Muscle of leg (tissue), 16 donors: ENCODE results near the gene GSAP. TPM values are rescaled to one million over a fixed set of nuclear protein-coding genes. Genes with fewer than 3 reads are reported as not detected.
A peak's percentile ranks its signal among the peaks of the same experiment; 100 is the strongest.
"Not testable (repeated sequence)": the region's sequence is repeated elsewhere in the genome, so short reads cannot be mapped to it uniquely, and the experiment has no call there.

Experiments
- DNase-seq: peaks from one replicate; pipeline ENCODE4 v3.0.0; 2013
- H3K27ac ChIP-seq: one replicate; pipeline ENCODE4 v1.5.1; 2013; ENCODE audit warnings: mild to moderate bottlenecking, low read length, control low read depth
- H3K27me3 ChIP-seq: one replicate; pipeline ENCODE4 v1.6.1; 2013; ENCODE audit warnings: low read length; ENCODE audit not compliant: control insufficient read depth, insufficient read depth
- H3K36me3 ChIP-seq: one replicate; pipeline ENCODE4 v1.6.1; 2013; ENCODE audit warnings: low read length; ENCODE audit not compliant: control insufficient read depth, insufficient read depth
- H3K4me1 ChIP-seq: one replicate; pipeline ENCODE4 v1.6.1; 2013; ENCODE audit warnings: low read length; ENCODE audit not compliant: control insufficient read depth, insufficient read depth
- H3K4me3 ChIP-seq: one replicate; pipeline ENCODE4 v1.5.1; 2013; ENCODE audit warnings: low read length, control low read depth
- H3K9me3 ChIP-seq: replicated peaks from 2 replicates; pipeline ENCODE4 v1.6.1; 2013; ENCODE audit warnings: low read depth, low read length; ENCODE audit not compliant: control insufficient read depth
- WGBS: methylation state at CpG from one replicate; pipeline ENCODE4 v1.1.5; 2013; ENCODE audit warnings: missing lambda C conversion rate; ENCODE audit not compliant: insufficient coverage; 5-methylcytosine and 5-hydroxymethylcytosine counted together
- long read RNA-seq, 11 donors: transcript quantifications; one replicate each; lab custom pipeline, GENCODE V29; 2026
- polyA plus RNA-seq, 8 donors: library from polyadenylated mRNA; unstranded; fragments of 120-200 nt; gene quantifications; one replicate each; pipeline versions ENCODE4 v1.2.1 to v1.2.3, GENCODE V29; 2013; ENCODE audit warnings: inconsistent platforms in 1 of 8, low replicate concordance in 1 of 8; ENCODE audit not compliant: insufficient read length in 8 of 8, insufficient read depth in 1 of 8
- total RNA-seq: library from RNA; stranded (reverse); fragments of 120-200 nt; gene quantifications from one replicate; pipeline ENCODE4 v1.2.4, GENCODE V29; 2013

GSAP gene
- total RNA-seq (4.3 TPM), polyA plus RNA-seq (1 to 10 TPM; 2.3 to 5.6 (median 4.0) TPM)
- long read RNA-seq, donor 1 = 0 reads
- long read RNA-seq, donor 2, partial matches to known transcripts = 0 of 1 reads
- long read RNA-seq, donor 2, other reads (novel, unspliced or antisense) = 0 of 1 reads
- long read RNA-seq, donor 3, partial matches to known transcripts = 0 of 1 reads
- long read RNA-seq, donor 3, other reads (novel, unspliced or antisense) = 0 of 1 reads
- long read RNA-seq, donor 4 = 0 reads
- long read RNA-seq, donor 5 = 0 reads
- long read RNA-seq, donor 6 = 0 reads
- long read RNA-seq, donor 7 = 0 reads
- long read RNA-seq, donor 8, partial matches to known transcripts = 0 of 1 reads
- long read RNA-seq, donor 8, other reads (novel, unspliced or antisense) = 0 of 1 reads
- long read RNA-seq, donor 9 = 0 reads
- long read RNA-seq, donor 10, partial matches to known transcripts = 0 of 2 reads
- long read RNA-seq, donor 10, other reads (novel, unspliced or antisense) = 0 of 2 reads
- long read RNA-seq, donor 11 = 0 reads

- H3K9me3 ChIP-seq = no peaks in the 10 kb centered on the region
- H3K27me3 ChIP-seq = peaks cover 6% of the 10 kb centered on the region
- DNase-seq = peak; percentile 58
- WGBS = under 1% methylated on average over 89 of the region's 93 CpGs
- H3K4me1 ChIP-seq = peaks cover 11% of the 10 kb centered on the region
- peak within 1 kb of the TSS; percentile 66 for H3K4me3 ChIP-seq
- no peak within 1 kb of the TSS for H3K27ac ChIP-seq
- no peaks in the 10 kb centered on the region for H3K36me3 ChIP-seq
Observed at GRCh38 chr7:77415823-77416620, at the start of gene GSAP. Gene GSAP, minus strand, starts transcription at chr7:77416349. Its CDS starts 28 bp downstream, at chr7:77416321.

GRCh38 chr7:77465256-77465655, 49.1 kb upstream of the GSAP start:
- Histone ChIP-seq H3K27me3 (no peaks in the 10 kb centered on the region), H3K4me3 (no peak overlapping the region), H3K27ac (no peak overlapping the region), H3K4me1 (peaks cover 5% of the 10 kb centered on the region), H3K9me3 (no peaks in the 10 kb centered on the region), H3K36me3 (no peaks in the 10 kb centered on the region)
- WGBS = no CpG with 5 or more reads among the region's 1 CpG
- DNase-seq = no peak

- Histone ChIP-seq H3K27me3 (no peaks in the 10 kb centered on the region), H3K27ac (no peak overlapping the region), H3K4me1 (peaks cover 5% of the 10 kb centered on the region), H3K36me3 (no peaks in the 10 kb centered on the region), H3K4me3 (no peak overlapping the region), H3K9me3 (no peaks in the 10 kb centered on the region)
- DNase-seq = no peak
- WGBS = no CpG with 5 or more reads among the region's 4 CpGs
Observed at GRCh38 chr7:77464589-77464988, 48.4 kb upstream of the GSAP start.

- H3K36me3 ChIP-seq, H3K4me1 ChIP-seq, H3K27me3 ChIP-seq, H3K4me3 ChIP-seq, H3K27ac ChIP-seq, DNase-seq, H3K9me3 ChIP-seq: not testable (repeated sequence)
- 86% methylated on average over 5 of the region's 6 CpGs for WGBS
Observed at GRCh38 chr7:77463632-77464031, 47.5 kb upstream of the GSAP start.

- DNase-seq = no peak
- Histone ChIP-seq H3K4me1 (no peaks in the 10 kb centered on the region), H3K27me3 (no peaks in the 10 kb centered on the region), H3K4me3 (no peak overlapping the region), H3K27ac (no peak overlapping the region), H3K36me3 (no peaks in the 10 kb centered on the region), H3K9me3 (no peaks in the 10 kb centered on the region)
- WGBS = 92% methylated on average over 5 of the region's 6 CpGs
Observed at GRCh38 chr7:77461842-77462241, 45.7 kb upstream of the GSAP start.

GRCh38 chr7:77461246-77461645, 45.1 kb upstream of the GSAP start:
- H3K36me3 ChIP-seq = no peaks in the 10 kb centered on the region
- no peaks in the 10 kb centered on the region for H3K4me1 ChIP-seq
- H3K9me3 ChIP-seq = no peaks in the 10 kb centered on the region
- H3K27ac ChIP-seq = no peak overlapping the region
- no peak overlapping the region for H3K4me3 ChIP-seq
- H3K27me3 ChIP-seq = no peaks in the 10 kb centered on the region
- WGBS = 62% methylated on average over 3 of the region's 3 CpGs
- no peak for DNase-seq

- H3K4me1 ChIP-seq = no peaks in the 10 kb centered on the region
- H3K4me3 ChIP-seq = no peak overlapping the region
- no peaks in the 10 kb centered on the region for H3K9me3 ChIP-seq
- H3K27ac ChIP-seq = no peak overlapping the region
- whole genome bisulfite sequencing = no CpG with 5 or more reads among the region's 3 CpGs
- DNase-seq = no peak
- no peaks in the 10 kb centered on the region for H3K27me3 ChIP-seq
- no peaks in the 10 kb centered on the region for H3K36me3 ChIP-seq
Observed at GRCh38 chr7:77460057-77460486, 43.9 kb upstream of the GSAP start.

GRCh38 chr7:77459311-77459726, 43.2 kb upstream of the GSAP start:
- Histone ChIP-seq H3K4me3 (no peak overlapping the region), H3K4me1 (peaks cover 4% of the 10 kb centered on the region), H3K36me3 (no peaks in the 10 kb centered on the region), H3K9me3 (no peaks in the 10 kb centered on the region), H3K27me3 (no peaks in the 10 kb centered on the region), H3K27ac (no peak overlapping the region)
- DNase-seq = no peak
- no CpG with 5 or more reads among the region's 2 CpGs for WGBS

GRCh38 chr7:77458786-77459185, 42.6 kb upstream of the GSAP start:
- no peaks in the 10 kb centered on the region for H3K9me3 ChIP-seq
- no peak for DNase-seq
- peaks cover 4% of the 10 kb centered on the region for H3K4me1 ChIP-seq
- no peaks in the 10 kb centered on the region for H3K36me3 ChIP-seq
- no peaks in the 10 kb centered on the region for H3K27me3 ChIP-seq
- WGBS = no CpG with 5 or more reads among the region's 3 CpGs
- H3K27ac ChIP-seq = no peak overlapping the region
- H3K4me3 ChIP-seq = no peak overlapping the region

GRCh38 chr7:77457779-77458178, 41.6 kb upstream of the GSAP start:
- H3K4me1 ChIP-seq = peaks cover 7% of the 10 kb centered on the region
- H3K9me3 ChIP-seq = no peaks in the 10 kb centered on the region
- no peak overlapping the region for H3K27ac ChIP-seq
- H3K36me3 ChIP-seq = no peaks in the 10 kb centered on the region
- no peak overlapping the region for H3K4me3 ChIP-seq
- DNase-seq = no peak
- WGBS = 14% methylated on average over 2 of the region's 4 CpGs
- H3K27me3 ChIP-seq = no peaks in the 10 kb centered on the region
